ENCODE results near the gene FCHO2. TPM values are rescaled to one million over a fixed set of nuclear protein-coding genes. Genes with fewer than 3 reads are reported as not detected.

Gene FCHO2
- total RNA-seq, 1 experiment from 2014 or later, result 5.8 TPM

DNA sequence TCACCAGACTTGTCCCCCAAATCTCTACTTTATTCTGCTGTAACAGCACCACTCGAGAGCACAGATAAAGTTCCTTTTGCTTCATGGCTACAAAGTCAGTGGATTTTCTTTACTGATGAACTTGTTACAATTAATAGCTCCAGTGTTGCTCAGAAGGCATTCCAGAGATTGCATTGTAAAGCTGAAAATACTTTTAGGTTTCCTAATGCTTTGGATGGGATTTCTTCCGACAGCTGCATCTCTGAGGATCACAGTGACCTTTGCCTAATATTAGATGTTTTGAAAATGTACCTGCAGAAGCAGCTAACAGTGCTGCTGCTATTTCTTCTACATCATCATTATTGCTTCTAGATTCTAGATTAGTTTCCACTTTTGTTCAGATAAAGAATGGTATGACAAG, 105.8 kb downstream of the FCHO2 start:
- Histone ChIP-seq H3K23ac (ENCODE audit: insufficient read length, low read depth, low read length) (no peak overlapping the region), H2BK12ac (ENCODE audit: insufficient read length, low read depth, low read length) (no peak overlapping the region), H3T11ph (ENCODE audit: low read length) (no peak overlapping the region), H3K9ac (ENCODE audit: extremely low read depth, insufficient read length, low read length) (no peak overlapping the region), H3K23me2 (ENCODE audit: insufficient read length, low read depth, low read length, poor library complexity, severe bottlenecking) (no peaks in the 10 kb centered on the region), H2BK120ac (ENCODE audit: low read depth, low read length, poor library complexity, severe bottlenecking) (no peak overlapping the region), H2BK20ac (ENCODE audit: low read depth, low read length, poor library complexity, severe bottlenecking) (no peak overlapping the region), H4K5ac (ENCODE audit: insufficient read length, low read depth, low read length) (no peak overlapping the region), H3K4ac (ENCODE audit: low read depth, low read length) (no peak overlapping the region), H3K9me3 (ENCODE audit: control insufficient read depth, low read depth, low read length) (no peaks in the 10 kb centered on the region), H3K4me1 (ENCODE audit: insufficient read depth, low read length) (no peaks in the 10 kb centered on the region), H2AFZ (ENCODE audit: low read length) (no peak overlapping the region), H3K4me2 (ENCODE audit: insufficient read depth, insufficient read length, low read length) (no peak overlapping the region), H2BK15ac (ENCODE audit: low read depth, low read length) (no peak overlapping the region), H2BK5ac (ENCODE audit: insufficient read length, low read length) (no peak overlapping the region), H3K14ac (ENCODE audit: insufficient read depth, low read length) (no peak overlapping the region), H4K91ac (ENCODE audit: insufficient read length, low read depth, low read length) (no peak overlapping the region), H3K79me2 (ENCODE audit: insufficient read depth, low read length) (no peaks in the 10 kb centered on the region), H3K56ac (ENCODE audit: insufficient read length, low read depth, low read length) (no peak overlapping the region), H3K79me1 (ENCODE audit: insufficient read depth, low read depth, low read length, poor library complexity, severe bottlenecking) (no peaks in the 10 kb centered on the region), H4K8ac (replicated peaks; ENCODE audit: insufficient read length, low read depth, low read length) (no peak overlapping the region), H4K20me1 (ENCODE audit: control insufficient read depth, insufficient read depth, insufficient read length) (no peaks in the 10 kb centered on the region), H3K18ac (ENCODE audit: insufficient read length, low read depth, low read length) (no peak overlapping the region), H3K27ac (ENCODE audit: insufficient read length, low read depth, low read length) (no peak overlapping the region), H2AK5ac (ENCODE audit: insufficient read length, low read length) (no peak overlapping the region), H3K27me3 (ENCODE audit: insufficient read depth, low read length) (no peaks in the 10 kb centered on the region)
- Mint-ChIP-seq H3K9me3 (no peaks in the 10 kb centered on the region), H3K27me3 (ENCODE audit: low read depth) (no peaks in the 10 kb centered on the region), H3K4me3 (no peak overlapping the region), H3K36me3 (ENCODE audit: insufficient read depth in 1 of 3, low read depth in 3 of 3) (no peaks in the 10 kb centered on the region), H3K4me1 (no peaks in the 10 kb centered on the region), H3K27ac (no peak overlapping the region)
- no CpG with 5 or more reads among the region's 2 CpGs for WGBS (ENCODE audit: extremely low coverage, insufficient read length, low lambda C conversion rate)
- DNase-seq, result no peak
- TF ChIP-seq, protein P1, sequence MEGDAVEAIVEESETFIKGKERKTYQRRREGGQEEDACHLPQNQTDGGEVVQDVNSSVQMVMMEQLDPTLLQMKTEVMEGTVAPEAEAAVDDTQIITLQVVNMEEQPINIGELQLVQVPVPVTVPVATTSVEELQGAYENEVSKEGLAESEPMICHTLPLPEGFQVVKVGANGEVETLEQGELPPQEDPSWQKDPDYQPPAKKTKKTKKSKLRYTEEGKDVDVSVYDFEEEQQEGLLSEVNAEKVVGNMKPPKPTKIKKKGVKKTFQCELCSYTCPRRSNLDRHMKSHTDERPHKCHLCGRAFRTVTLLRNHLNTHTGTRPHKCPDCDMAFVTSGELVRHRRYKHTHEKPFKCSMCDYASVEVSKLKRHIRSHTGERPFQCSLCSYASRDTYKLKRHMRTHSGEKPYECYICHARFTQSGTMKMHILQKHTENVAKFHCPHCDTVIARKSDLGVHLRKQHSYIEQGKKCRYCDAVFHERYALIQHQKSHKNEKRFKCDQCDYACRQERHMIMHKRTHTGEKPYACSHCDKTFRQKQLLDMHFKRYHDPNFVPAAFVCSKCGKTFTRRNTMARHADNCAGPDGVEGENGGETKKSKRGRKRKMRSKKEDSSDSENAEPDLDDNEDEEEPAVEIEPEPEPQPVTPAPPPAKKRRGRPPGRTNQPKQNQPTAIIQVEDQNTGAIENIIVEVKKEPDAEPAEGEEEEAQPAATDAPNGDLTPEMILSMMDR (conservative IDR thresholded peaks at IDR 0.05), result no peak
